Left ventricle myocardium superior (tissue), 1 donor: Measurements from ENCODE around the gene LIPG. TPM values are rescaled to one million over a fixed set of nuclear protein-coding genes. Genes with fewer than 3 reads are reported as not detected.
"Not testable (repeated sequence)": the region's sequence is repeated elsewhere in the genome, so short reads cannot be mapped to it uniquely, and the experiment has no call there.

ENCODE experiments used
- ATAC-seq: fragments of 200-7000 bp; cut with Tn5 transposase; one replicate; pipeline ENCODE4 v1.9.1; 2020; ENCODE audit warnings: mild to moderate bottlenecking, moderate library complexity
- DNase-seq: peaks from one replicate; pipeline ENCODE4 v3.0.0-alpha.2; 2020
- intact Hi-C: fragments of 100-400 bp; cut with micrococcal nuclease; formaldehyde crosslinking; loops from one replicate; pipeline ENCODE4 v1.11.0; 2022
- long read RNA-seq: library from polyadenylated mRNA; unstranded; transcript quantifications from one replicate; pipeline ENCODE4 v2.0.0, GENCODE V29; 2021
- total RNA-seq: library from RNA; stranded (reverse); fragmentation: NEBNext Ultra II Directional; extraction: Animal tissue kit (Norgen Biotek cat#: 25700); gene quantifications from one replicate; pipeline ENCODE4 v1.2.1, GENCODE V29; 2021
- donor health status: DM: no; HTN: yes; CAD: no; lungs with severe emphysema.

LIPG gene
- total RNA-seq, result not detected
- long read RNA-seq, result 0 reads

DNA sequence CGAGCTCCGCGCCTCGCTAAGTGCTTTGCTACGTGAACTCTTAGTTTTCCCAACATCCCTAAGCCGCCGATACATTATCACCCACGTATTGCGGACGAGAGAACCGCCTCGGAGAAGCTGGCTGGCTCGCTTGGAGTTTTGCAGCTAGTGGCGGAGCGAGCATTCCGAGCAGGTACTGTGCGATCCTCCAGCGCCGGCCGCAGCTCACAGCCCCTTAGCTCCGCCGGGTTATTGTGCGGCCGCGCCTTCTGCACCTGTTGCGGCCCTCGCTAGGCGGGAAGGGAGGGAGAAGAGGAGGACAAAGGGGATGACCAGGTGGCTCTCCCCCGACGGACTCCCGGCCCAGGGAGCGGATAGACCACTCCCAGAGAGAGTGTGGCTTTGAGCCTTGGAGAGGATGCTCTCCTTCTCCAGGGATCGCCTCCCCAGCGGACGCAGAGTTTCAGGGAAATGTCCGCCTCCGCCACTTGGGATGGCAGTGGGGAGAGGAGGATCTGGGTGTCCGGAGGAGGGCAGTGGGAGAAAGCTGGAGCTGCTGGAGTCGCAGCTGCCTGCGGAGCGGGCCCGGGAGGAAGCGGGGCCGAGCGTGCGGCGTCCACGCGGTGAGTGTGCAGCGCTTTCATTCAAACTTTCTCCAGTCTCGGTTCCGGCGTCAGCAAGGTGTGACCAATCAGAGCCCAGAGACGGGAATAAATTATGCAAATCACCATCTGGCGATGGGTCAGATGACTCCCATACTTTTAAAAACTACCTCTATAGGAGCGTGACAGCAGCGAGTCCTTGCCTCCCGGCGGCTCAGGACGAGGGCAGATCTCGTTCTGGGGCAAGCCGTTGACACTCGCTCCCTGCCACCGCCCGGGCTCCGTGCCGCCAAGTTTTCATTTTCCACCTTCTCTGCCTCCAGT, at the start of gene LIPG:
Gene LIPG (plus strand): TSS at position 769 of the 905 bp plus-strand sequence. CDS start 252 bp downstream, outside the sequence.
- ATAC-seq (peak; percentile 57), DNase-seq (no peak)
- intact Hi-C loops, result no loop called here

DNA sequence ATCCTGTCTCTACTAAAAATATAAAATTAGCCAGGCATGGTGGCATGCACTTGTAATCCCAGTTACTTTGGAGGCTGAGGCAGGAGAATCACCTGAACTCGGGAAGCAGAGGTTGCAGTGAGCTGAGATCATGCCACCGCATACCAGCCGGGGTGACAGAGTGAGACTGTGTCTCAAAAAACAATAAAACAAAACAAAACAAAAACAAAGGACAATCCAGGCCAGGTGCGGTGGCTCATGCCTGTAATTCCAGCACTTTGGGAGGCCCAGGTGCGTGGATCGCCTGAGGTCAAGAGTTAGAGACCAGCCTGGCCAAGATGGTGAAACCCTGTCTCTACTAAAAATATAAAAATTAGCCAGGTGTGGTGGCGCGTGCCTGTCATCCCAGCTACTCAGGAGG, 49.0 kb upstream of the LIPG start:
- DNase-seq, ATAC-seq: not testable (repeated sequence)
- intact Hi-C loops, result loop anchor here (5.0 kb wide), 1 partner anchor 344 kb away; no protein-coding TSS in a partner anchor

DNA sequence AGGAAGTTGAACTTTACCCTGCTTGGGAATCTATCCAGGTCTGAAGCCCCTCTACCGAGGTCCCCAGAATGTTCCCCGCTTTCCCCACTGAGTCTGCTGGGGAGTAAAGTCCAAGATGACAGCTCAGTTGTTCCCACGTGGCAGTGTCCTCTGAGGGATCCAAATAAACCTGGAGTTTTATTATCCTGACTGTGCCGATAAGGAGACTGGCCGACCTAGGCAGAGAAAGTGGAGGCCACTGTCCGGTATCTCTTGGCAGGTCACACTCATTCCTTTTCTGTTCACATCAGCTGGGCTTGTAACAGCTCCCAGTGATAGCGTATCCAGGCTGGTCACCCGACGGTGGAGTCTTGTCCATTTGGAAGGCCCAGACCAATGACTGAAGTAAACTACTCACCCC, 47.3 kb upstream of the LIPG start:
- DNase-seq (no peak), ATAC-seq (peak; percentile 86)
- intact Hi-C loops, result loop anchor here (5.0 kb wide), 1 partner anchor 343 kb away; no protein-coding TSS in a partner anchor

DNA sequence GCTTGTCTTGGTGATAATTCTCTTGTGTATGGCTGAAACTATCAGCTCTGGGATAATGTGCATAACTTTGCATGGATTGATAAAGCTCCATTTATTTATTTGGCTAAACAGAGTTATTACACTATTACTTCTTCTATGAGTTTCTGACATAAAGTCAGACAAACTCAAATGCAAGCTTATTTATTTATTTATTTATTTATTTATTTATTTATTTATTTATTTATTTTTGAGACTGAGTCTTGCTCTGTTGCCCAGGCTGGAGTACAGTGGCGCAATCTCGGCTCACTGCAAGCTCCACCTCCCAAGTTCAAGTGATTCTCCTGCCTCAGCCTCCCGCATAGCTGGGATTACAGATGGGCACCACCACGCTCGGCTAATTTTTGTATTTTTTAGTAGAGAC, 46.9 kb upstream of the LIPG start:
- intact Hi-C loops, DNase-seq, ATAC-seq: not testable (repeated sequence)

DNA sequence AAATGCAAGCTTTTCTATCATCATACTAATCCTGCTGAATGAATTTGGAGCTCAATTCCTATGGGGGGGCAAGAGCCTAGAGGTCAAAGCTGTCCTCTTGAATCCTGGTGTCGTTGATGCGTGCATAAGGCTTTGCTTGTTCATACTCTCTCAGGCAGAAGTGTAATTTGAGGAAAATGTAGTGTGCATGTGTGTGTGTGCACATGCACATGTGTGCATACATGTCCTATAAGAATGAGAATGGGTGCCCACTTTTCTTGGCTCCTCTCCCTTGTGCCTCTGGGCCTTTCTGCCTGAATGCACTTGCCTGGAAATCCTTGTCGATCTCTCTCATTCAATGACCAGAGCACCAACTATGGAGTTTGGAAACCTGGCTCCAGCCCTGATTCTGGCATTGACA, 46.3 kb upstream of the LIPG start:
- no peak for ATAC-seq
- no peak for DNase-seq
- intact Hi-C loops, result no loop called here

DNA sequence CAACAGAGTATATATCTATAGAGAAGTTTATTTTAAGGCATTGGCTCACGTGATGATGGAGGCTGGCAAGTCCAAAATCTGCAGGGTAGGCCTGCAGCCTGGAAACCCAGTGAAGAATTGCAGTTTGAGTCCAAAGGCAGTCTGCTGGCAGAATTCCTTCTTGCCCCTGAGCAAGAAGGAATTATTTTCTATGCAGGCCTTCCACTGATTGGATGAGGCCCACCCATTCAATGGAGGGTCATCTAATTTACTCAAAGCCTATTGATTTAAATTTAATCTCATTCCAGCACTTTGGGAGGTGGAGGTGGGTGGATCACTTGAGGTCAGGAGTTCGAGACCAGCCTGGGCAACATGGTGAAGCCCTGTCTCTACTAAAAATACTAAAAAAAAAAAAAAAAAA, 44.4 kb upstream of the LIPG start:
- intact Hi-C loops, result no loop called here
- ATAC-seq, result no peak
- DNase-seq, result no peak

DNA sequence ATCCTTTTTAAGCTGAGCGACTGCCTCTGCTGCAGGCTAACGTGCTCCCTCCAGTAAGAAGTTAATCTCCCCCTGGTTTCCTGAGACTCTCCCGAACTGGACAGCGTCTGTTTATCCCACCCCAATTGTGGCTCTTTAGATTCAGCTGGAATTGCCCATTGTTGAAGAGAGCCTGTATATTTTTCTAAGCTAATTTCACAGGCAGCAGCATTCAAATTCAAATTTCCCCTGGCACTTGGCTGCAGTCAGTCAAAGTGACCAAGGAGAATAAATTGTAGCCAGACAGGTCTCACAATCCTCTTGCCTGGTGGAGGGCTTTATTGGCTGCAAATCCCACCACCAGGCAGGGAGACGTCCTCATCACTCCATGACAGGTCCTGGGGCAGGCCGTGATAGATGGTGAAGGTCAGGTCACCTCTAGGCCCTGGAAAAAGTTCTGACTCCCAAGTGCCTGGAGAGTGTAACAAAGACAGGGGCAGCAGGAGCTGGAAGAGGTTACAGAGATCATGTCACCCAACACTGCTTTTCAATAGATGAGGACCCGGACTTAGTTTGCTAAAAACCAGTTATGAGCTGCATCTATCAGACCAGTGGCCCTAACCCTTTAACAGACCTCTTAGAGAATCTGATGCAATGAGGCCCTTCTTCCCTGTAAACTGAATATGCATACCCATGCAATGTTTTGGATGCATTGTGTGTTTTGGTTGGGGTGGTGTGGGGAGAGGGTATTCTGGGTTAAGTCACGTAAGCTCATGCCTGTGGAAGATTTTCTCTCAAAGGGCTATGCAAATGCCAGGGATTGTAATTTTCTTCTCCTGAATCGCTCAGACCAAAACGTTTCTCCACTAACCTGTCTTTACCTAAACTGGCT, 42.5 kb upstream of the LIPG start:
- DNase-seq (no peak), ATAC-seq (no peak)
- intact Hi-C loops, result no loop called here

DNA sequence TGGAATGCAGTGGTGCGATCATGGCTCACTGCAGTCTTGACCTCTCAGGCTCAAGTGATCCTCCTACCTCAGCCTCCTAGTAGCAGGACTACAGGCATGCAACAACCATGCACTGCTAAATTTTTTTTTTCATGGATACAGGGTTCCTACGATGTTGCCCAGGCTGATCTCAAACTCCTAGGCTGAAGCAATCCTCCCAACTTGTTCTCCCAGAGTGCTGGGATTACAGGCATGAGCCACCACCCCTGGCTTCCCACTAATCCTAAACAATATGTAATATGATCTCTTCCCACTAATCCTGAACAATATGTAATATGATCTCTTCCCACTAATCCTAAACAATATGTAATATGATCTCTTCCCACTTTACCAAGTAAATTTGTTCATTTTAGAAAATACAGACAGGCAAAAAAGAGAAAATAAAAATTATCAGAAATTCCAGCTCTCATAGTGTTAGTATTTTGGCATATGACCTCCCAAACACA, 41.2 kb upstream of the LIPG start:
- intact Hi-C loops, result no loop called here
- ATAC-seq (no peak), DNase-seq (no peak)

DNA sequence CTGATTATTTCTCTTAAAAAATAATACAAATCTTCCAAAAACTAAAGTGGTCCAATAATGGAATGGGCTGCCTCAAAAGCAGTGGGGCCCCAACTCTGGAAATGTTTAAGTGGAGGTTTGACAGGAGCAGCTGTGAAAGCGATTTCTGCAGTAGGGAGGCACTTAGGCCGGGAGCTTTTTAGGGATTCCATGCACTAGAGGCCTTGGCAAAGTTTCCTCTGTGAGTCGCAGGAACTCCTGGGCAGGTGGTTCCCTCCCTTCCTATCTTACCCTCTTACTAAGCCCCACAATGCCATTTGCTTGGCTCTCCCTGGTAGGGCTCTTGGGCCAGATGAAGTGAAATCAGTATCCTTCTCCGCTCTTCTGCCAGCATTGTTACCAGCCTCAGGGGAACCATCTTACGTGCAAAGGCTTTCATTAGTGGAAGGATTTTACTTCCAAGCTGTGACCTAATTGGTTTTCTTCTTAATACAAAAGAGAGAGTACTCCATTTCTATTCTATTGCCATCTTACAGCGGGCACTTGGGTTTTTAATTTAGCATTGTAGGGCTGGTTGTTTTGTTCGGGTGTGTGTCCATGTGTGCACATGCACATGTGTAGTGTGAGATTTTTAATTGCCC, 40.5 kb upstream of the LIPG start:
- intact Hi-C loops, result no loop called here
- ATAC-seq, result peak; percentile 43
- DNase-seq, result no peak

DNA sequence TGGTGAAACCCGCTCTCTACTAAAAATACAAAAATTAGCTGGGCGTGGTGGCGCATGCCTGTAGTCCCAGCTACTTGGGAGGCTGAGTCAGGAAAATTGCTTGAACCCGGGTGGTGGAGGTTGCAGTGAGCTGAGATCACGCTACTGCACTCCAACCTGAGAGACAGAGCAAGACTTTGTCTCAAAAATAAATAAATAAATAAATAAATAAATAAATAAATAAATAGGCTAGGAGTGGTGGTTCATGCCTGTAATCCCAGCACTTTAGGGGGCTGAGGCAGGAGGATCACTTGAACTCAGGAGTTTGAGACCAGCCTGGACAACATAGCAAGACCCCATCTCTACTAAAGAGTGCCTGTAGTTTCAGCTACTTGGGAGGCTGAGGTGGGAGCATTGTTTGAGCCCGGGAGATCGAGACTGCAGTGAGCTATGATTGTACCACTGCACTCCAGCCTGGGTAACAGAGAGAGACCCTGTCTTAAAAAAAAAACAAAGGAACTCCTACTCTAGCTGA, 38.2 kb upstream of the LIPG start:
- ATAC-seq, DNase-seq, intact Hi-C loops: not testable (repeated sequence)

DNA sequence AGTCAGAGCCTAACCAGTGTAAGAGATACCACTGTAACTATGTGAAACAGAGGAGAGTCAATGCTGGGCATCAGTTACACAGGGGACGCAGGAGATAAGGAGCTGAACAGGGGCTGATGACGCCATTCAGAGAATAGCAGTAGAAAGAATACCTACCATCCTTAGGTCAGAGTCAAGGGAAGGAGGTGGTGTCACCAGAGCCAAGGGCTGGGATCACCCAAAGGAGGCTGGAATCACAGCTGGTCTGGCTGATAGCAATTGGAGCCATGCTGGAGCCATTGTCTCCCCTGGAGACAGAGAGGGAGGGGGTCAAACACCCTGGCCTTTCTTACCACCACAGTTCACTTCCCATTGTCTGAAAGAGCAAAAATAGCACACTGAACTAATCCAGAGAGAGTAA, 37.5 kb upstream of the LIPG start:
- intact Hi-C loops, result no loop called here
- ATAC-seq (no peak), DNase-seq (no peak)

DNA sequence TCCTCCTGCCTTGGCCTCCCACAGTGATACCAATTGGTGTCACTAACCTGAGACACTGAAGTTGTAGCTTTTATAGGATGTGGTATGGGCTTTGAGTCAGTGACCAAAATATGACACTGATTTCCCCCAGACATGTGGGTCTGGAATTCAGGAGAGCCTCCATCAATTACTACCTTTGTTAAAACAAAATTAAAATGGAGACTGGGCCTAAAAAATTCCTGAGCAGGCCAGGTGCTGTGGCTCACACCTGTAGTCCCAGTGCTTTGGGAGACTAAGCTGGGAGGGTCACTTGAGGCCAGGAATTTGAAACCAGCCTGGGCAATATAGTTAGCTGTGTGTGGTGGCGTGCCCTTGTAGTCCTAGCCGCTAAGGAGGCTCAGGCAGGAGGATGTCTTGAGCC, 36.9 kb upstream of the LIPG start:
- intact Hi-C loops, result no loop called here
- ATAC-seq, result no peak
- no peak for DNase-seq

DNA sequence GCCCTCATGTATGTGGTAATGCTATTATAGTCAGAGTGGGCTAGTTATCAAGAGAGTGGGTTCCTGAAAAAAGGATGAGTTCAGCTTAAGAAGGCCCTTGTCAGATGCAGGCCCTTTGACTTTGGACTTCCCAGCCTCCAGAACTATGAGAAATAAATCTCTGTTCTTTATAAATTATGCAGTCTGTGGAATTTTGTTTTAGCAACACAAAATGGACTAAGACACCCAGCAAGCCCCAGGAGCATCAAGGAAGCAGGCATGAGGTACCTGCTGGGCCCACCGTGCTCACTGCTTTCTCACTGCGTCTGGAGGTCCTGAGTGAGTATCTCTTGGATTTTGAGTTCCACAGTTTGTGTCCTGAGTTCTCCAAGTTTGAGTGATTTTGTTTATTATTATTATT, 35.9 kb upstream of the LIPG start:
- DNase-seq, result no peak
- no peak for ATAC-seq
- intact Hi-C loops, result no loop called here

DNA sequence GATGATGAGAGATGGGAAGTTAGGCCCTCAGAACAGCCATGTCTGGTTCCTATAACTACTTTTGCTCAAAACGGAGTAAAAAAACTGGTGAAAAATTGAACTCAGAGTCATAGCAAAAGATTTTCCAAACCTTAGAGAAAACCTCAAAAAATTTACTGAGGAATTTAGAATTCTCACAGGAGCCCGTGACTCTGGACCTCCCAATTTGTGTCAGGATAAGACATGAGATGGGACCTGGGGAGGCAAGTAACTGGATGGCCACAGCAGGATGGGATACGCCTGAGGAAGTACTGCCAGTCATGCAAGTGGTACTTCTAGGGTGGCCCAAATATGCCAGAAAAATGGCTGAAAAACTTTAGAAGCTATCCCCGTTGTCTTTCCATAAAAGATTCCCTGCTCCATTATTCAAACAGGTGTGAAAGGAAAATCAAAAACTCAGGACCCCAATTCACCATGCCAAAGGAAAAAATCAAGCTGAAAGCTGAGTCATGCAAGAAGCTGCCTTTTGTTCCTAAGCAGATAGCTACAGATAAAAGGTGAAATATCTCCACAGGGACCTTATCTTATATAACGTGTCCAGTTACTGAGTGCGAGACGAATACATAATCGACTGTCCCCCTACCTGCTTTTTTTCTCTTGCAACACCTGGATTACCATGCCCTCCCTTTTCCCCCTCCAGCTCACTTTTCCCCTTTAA, 34.1 kb upstream of the LIPG start:
- ATAC-seq, result no peak
- intact Hi-C loops, result no loop called here

DNA sequence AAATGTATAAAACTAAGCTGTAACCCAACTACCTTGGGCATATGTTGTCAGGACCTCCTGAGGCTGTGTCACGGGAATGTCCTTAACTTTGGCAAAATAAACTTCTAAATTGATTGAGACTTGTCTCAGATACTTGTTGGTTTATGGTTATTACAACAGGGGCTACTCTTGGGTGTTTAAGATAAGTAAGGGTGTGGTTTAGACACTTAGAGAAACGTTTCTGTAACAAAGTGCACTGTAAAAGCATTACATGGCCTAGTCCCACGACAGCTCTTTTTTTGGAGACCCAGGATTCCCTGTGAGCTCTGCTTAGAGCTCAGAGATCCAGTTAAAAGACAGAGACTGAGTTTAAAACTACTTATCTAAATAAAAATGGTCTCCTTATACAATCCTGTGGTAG, 32.3 kb upstream of the LIPG start:
- ATAC-seq, result no peak

More for the DNA sequence above, 34.1 kb upstream of the LIPG start:
- no peak for DNase-seq

DNA sequence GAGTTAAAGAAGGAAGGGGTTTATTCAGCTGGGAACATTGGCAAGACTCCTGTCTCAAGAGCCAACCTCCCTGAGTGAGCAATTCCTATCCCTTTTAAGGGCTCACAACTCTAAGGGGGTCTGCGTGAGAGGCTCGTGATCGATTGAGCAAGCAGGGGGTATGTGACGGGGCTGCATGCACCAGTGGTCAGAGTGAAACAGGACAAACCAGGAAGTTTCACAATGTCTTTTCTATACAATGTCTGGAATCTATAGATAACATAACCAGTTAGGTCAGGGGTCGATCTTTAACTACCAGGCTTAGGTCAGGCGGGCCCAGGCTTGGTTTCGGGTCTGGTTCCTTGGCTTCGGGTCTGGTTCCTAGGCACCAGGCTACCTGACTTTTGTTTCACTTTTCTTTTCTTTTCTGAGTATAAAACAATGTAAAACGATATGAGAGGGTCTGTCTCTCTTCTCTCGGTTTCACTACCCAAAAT, 30.1 kb upstream of the LIPG start:
- ATAC-seq (no peak), DNase-seq (no peak)
- intact Hi-C loops, result no loop called here

More for the DNA sequence above, 32.3 kb upstream of the LIPG start:
- intact Hi-C loops, result no loop called here
- DNase-seq, result no peak

DNA sequence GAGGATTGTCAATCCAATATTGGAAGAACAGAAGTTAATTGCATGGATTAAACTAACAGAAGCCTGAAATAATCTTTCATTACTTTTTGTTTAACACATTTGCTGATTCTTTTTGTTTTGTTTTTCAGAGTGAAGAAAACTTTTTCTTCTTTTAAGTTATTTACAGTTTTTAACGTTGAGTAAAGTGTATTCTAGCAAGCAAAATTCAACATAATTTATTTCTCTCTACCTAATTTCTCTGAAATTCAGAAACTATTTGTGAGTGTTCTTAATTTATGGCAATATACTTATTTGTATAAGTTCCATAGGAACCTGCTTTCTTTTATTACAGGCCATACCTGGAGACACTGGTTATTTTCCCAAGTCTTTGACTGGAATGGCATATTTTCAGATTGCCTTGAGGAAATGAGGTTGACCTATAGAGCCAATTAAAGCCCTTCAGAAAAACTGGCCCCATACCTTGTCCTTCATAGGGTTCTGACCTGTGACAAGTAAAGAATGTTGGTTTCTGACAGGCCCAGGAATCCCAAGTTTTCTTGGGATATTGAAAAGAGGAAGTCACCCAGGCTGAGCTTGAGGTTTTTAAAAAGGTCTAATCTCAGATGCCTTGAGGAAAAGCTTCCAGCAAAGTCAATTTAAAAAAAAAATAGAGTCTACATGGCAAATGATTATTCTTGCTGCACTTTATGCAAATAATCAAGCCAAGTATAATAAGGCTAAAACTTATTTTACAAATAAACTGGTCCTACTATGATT, 26.8 kb upstream of the LIPG start:
- DNase-seq, result no peak
- no peak for ATAC-seq
- intact Hi-C loops, result no loop called here
